GM12872 (cell line): Measurements from ENCODE around the gene ATP9B.

ENCODE experiments used
- TF ChIP-seq, protein P1 (sequence below): IDR thresholded peaks from 3 replicates; pipeline ENCODE4 v1.5.1; 2011; ENCODE audit warnings: low read depth, mild to moderate bottlenecking, low read length, moderate library complexity; ENCODE audit not compliant: insufficient read depth

ATP9B gene

DNA sequence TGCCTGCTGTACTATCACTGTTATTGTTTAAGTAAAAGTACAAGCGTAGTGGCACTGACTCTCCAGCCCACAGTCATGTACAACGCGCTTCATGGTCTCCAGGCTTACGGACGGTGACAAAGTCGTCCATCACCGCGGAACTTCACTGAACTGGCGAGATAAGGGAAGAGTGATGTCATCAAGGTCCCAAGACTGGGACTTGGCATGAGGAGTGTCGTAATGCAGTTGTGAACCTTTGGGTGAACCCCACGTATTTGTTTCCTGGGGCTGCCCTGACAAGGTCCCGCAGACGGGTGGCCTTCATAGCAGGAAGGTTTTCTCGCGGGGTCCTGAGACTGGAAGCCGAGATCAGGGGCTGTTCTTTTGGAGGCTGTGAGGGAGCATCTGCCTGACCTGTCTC, 343.8 kb downstream of the ATP9B start:
- TF ChIP-seq, protein P1, sequence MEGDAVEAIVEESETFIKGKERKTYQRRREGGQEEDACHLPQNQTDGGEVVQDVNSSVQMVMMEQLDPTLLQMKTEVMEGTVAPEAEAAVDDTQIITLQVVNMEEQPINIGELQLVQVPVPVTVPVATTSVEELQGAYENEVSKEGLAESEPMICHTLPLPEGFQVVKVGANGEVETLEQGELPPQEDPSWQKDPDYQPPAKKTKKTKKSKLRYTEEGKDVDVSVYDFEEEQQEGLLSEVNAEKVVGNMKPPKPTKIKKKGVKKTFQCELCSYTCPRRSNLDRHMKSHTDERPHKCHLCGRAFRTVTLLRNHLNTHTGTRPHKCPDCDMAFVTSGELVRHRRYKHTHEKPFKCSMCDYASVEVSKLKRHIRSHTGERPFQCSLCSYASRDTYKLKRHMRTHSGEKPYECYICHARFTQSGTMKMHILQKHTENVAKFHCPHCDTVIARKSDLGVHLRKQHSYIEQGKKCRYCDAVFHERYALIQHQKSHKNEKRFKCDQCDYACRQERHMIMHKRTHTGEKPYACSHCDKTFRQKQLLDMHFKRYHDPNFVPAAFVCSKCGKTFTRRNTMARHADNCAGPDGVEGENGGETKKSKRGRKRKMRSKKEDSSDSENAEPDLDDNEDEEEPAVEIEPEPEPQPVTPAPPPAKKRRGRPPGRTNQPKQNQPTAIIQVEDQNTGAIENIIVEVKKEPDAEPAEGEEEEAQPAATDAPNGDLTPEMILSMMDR = no peak

DNA sequence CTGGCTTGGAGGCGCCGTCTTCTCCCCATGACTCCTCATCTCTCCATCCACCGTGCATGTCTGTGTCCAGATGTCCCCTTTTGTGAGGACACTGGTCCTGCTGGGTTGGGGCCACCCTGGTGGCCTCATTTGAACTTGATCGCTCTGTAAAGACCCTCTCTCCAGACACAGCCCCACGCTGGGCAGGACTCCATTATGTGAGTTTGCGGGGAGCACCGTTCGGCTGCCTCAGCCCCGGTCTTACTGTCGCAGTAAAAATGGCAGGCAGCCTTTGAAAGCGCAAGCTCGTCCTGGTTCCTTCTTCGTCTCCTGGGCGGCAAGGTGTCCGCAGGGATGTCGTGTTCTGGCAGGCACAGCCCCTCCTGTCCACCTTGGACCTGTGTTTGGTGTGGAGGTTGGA, 344.2 kb downstream of the ATP9B start:
- TF ChIP-seq, protein P1 = no peak

DNA sequence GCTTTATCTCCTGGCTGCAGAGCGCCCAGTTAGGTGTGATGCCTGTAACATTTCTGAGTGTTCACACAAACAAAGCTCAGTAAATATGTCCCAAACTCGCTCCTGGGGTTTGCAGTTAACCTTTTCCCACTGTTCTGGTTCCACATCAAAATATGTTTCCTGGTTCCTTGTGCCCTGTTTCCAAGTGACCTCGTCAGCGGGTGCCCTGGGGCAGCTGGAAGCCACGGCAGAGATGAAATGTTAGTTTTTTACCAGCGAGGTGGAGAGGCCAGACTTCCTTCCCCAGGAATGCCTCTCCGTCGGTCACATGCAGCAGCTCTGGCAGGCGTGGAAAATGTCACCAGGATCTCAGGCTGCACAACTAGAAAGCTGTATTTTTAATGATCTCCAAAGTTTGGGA, 344.7 kb downstream of the ATP9B start:
- TF ChIP-seq, protein P1 = no peak

DNA sequence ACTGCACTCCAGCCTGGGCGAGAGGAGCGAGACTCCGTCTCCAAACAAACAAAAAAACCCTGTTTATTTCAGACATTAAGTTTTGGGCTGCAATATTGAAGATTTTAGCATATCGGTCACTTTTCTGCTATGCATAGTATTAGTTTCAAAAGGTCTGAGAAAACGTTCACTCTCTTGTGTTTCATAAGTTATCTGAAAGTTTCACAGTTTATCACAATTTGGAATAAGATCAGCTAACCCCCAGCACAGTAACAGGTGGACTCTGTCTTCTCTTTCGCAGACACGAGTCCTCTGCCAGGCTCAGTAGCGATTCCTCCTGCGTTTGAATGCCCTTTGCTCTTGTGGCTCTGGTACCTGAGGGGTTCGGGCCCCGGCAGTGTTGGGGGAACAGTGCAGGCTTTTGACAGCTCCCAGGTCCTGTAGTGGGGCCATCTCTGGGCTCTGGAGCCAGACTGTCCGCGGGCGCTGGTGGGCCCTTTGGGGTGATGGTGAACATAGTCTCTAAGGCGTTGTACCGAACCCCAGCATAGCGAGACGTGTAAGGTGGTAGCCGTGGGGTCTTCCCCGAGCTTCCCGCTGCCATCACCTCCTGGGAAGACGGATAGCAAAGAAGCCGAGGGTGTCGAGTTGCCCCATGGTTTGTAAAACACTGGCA, 347.0 kb downstream of the ATP9B start:
- TF ChIP-seq, protein P1 = no peak

DNA sequence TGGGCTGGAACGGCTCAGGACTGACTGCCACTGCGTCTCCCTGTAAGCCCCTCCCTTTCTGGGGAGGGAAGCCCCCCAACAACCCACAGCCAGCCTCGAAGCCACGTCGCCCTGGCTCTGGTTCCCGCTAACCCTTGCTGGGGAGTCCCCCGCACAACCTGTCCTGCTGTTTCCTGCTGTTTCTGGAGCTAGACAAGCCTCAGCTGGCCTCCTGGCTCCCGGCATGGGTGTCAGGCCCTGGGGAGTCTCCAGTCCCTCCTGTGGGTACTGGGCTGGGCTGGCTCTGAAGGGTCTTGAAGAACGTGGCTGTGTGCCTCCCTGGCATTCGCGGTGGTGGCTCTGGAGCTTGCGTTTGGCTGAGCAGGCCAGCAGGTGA, 347.5 kb downstream of the ATP9B start:
- TF ChIP-seq, protein P1 = no peak

DNA sequence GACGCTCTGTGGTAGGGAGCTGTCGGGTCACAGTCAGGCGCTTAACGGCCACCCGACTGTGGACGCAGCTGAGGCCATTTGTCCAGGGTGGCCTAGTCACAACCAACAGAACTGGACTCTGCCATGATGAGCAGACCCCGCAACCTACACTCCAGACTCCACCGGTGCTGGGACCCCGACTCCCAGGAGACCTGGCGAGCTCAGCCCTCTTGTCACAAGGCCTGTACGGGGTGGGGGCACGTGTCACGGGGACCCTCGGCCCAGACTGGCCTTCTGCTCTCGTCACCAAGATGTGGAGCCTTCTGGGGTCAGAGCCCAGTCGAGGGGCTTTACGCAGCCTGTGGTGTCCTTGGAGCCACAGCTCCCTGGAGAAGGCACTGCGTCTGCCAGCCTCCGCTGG, 349.0 kb downstream of the ATP9B start:
- TF ChIP-seq, protein P1 = no peak

DNA sequence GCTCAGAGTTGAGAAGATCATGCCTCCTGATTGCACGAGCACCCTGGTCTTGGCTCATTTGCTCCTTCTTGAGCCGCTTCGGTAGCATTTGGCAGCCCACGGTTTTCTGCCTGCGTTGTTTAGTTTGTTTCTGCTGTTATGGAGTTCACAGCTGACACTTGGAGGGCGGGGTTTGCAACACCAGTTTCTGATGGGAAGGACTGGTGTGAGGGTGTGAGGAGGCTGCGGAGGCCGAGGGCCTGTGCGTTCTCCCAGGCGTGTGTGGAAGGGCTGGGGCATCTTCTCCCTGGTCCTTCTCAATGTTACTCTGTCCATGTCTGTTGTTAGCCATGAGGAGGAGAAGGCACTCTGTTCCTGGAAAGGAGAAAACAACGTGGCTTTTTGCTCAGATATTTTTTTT, 349.4 kb downstream of the ATP9B start:
- TF ChIP-seq, protein P1 = no peak
